ENCODE measurements around the gene SLC7A14. TPM values are rescaled to one million over a fixed set of nuclear protein-coding genes. Genes with fewer than 3 reads are reported as not detected.

The SLC7A14 gene
- total and polyA plus RNA-seq, 10 of the 15 experiments (the other 5 are each of a cell fraction or from before 2014, with no cell fraction given): not detected

DNA sequence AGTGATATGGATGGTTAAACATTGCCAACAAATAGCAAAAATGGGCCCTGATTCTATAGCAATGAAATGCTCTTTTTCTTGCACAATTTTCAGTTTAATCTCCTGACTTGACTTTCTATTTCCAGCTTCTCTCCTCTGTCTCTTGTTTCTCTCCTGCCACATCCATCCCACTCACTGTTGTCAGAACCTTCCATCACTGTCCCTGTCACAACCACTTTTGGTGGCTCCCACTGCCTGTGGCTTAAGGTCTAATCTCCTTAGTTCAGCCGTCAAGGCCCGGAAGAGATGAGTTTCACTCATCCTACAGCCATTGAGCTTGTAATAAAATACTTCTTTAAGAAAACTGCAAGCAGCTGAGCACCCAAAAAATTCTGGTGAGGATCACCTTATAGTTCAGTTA, 19.5 kb downstream of the SLC7A14 start (continued):
- TF ChIP-seq, protein P1, sequence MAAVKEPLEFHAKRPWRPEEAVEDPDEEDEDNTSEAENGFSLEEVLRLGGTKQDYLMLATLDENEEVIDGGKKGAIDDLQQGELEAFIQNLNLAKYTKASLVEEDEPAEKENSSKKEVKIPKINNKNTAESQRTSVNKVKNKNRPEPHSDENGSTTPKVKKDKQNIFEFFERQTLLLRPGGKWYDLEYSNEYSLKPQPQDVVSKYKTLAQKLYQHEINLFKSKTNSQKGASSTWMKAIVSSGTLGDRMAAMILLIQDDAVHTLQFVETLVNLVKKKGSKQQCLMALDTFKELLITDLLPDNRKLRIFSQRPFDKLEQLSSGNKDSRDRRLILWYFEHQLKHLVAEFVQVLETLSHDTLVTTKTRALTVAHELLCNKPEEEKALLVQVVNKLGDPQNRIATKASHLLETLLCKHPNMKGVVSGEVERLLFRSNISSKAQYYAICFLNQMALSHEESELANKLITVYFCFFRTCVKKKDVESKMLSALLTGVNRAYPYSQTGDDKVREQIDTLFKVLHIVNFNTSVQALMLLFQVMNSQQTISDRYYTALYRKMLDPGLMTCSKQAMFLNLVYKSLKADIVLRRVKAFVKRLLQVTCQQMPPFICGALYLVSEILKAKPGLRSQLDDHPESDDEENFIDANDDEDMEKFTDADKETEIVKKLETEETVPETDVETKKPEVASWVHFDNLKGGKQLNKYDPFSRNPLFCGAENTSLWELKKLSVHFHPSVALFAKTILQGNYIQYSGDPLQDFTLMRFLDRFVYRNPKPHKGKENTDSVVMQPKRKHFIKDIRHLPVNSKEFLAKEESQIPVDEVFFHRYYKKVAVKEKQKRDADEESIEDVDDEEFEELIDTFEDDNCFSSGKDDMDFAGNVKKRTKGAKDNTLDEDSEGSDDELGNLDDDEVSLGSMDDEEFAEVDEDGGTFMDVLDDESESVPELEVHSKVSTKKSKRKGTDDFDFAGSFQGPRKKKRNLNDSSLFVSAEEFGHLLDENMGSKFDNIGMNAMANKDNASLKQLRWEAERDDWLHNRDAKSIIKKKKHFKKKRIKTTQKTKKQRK (IDR thresholded peaks at IDR 0.05; ENCODE audit: low read depth, low read length): no peak
- TF ChIP-seq NFIC (IDR thresholded peaks at IDR 0.05; ENCODE audit: low read depth, low read length): no peak
- no peak for TF ChIP-seq SMAD5 (IDR thresholded peaks at IDR 0.05; ENCODE audit: low read depth)
- TF ChIP-seq KDM1A (IDR thresholded peaks at IDR 0.05; ENCODE audit: borderline replicate concordance): no peak
- TF ChIP-seq, protein P2, sequence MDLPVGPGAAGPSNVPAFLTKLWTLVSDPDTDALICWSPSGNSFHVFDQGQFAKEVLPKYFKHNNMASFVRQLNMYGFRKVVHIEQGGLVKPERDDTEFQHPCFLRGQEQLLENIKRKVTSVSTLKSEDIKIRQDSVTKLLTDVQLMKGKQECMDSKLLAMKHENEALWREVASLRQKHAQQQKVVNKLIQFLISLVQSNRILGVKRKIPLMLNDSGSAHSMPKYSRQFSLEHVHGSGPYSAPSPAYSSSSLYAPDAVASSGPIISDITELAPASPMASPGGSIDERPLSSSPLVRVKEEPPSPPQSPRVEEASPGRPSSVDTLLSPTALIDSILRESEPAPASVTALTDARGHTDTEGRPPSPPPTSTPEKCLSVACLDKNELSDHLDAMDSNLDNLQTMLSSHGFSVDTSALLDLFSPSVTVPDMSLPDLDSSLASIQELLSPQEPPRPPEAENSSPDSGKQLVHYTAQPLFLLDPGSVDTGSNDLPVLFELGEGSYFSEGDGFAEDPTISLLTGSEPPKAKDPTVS (IDR thresholded peaks at IDR 0.05; ENCODE audit: low read depth, low read length): no peak
- no peak for TF ChIP-seq EED (IDR thresholded peaks at IDR 0.05; ENCODE audit: low read depth)
- no peak for TF ChIP-seq NFXL1 (IDR thresholded peaks at IDR 0.05; ENCODE audit: borderline replicate concordance)
- TF ChIP-seq TAF1 (IDR thresholded peaks at IDR 0.05; ENCODE audit: borderline replicate concordance, low read depth, low read length): no peak

DNA sequence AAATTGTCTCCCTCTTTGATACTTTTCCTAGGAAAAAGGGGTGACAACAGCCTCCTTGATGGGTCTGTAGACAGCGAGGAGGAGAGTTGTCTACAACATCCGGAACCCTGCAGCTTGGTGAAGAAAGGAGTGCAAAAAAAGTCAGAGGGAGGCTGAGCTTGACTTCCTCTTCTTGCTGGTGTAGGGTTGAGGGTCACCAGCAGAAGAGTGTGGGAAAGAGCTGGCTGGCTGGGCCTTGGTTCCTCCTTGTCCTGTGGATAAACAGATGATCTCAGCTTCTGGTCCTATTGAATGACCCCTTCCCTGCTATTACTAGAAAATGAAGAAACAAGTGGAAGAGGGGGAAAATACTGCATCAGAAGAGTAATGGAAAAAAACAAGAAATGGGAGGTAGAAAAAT, 20.4 kb downstream of the SLC7A14 start:
- H4K20me1 ChIP-seq (ENCODE audit: control insufficient read depth, insufficient read depth): no peaks in the 10 kb centered on the region
- FAIRE-seq (no peak), DNase-seq (ENCODE audit: low read depth, low spot score) (no peak), ATAC-seq (no peak)
- no peak overlapping the region for H2AFZ ChIP-seq (ENCODE audit: control insufficient read depth, low read depth, low read length)
- H3K36me3 ChIP-seq (ENCODE audit: control insufficient read depth in 2 of 2, insufficient read depth in 2 of 2, low read length in 1 of 2): no peaks in the 10 kb centered on the region; a peak in 1 of 4 replicates
- H3K9ac ChIP-seq (ENCODE audit: control insufficient read depth, insufficient read depth, low read length): no peak overlapping the region
- H3K4me3 ChIP-seq: no peak overlapping the region
- CTCF ChIA-PET: no interaction called here
- POLR2A ChIA-PET: no interaction called here
- H3K79me2 ChIP-seq (ENCODE audit: control insufficient read depth, insufficient read depth, low read length): no peaks in the 10 kb centered on the region
- peaks cover 9% of the 10 kb centered on the region for H3K4me1 ChIP-seq (ENCODE audit: control insufficient read depth, insufficient read depth, low read length)
- intact Hi-C loops (cut with micrococcal nuclease; ENCODE audit: unreplicated experiment): no loop called here
- no peak overlapping the region for H3K4me2 ChIP-seq (ENCODE audit: control insufficient read depth, insufficient read depth)
- no peak overlapping the region for H3K27ac ChIP-seq (ENCODE audit: control insufficient read depth, insufficient read depth)
- in situ Hi-C loops (cut with MboI): no loop called here
- H3K9me3 ChIP-seq (replicated peaks; ENCODE audit: control insufficient read depth, insufficient read depth, low read length): no peaks in the 10 kb centered on the region; the same call in 2 of the 3 replicates
- SMC1A ChIA-PET (ENCODE audit: uncharacterized antibody, unreplicated experiment): no interaction called here
- WGBS (ENCODE audit: insufficient coverage, insufficient replicate concordance, low lambda C conversion rate, missing lambda C conversion rate): 78% methylated on average over 2 of the region's 2 CpGs
- BruUV-seq (replicated peaks): no TSS peak
- RAD21 ChIA-PET (ENCODE audit: unreplicated experiment): no interaction called here
- no peaks in the 10 kb centered on the region for H3K27me3 ChIP-seq (replicated peaks in 1 of 2; ENCODE audit: control insufficient read depth in 2 of 2, insufficient read depth in 2 of 2, low read length in 1 of 2)
- no peak for TF ChIP-seq RUNX3 (IDR thresholded peaks at IDR 0.05; ENCODE audit: low read length)
- TF ChIP-seq, protein P3, sequence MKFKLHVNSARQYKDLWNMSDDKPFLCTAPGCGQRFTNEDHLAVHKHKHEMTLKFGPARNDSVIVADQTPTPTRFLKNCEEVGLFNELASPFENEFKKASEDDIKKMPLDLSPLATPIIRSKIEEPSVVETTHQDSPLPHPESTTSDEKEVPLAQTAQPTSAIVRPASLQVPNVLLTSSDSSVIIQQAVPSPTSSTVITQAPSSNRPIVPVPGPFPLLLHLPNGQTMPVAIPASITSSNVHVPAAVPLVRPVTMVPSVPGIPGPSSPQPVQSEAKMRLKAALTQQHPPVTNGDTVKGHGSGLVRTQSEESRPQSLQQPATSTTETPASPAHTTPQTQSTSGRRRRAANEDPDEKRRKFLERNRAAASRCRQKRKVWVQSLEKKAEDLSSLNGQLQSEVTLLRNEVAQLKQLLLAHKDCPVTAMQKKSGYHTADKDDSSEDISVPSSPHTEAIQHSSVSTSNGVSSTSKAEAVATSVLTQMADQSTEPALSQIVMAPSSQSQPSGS (IDR thresholded peaks at IDR 0.05; ENCODE audit: low read length): no peak
- no peak for TF ChIP-seq CREM (IDR thresholded peaks at IDR 0.05; ENCODE audit: low read depth)
- no peak for TF ChIP-seq BRCA1 (IDR thresholded peaks at IDR 0.05; ENCODE audit: low read depth, low read length)
- no peak for TF ChIP-seq ZNF24 (IDR thresholded peaks at IDR 0.05)
- no peak for TF ChIP-seq SREBF2 (IDR thresholded peaks at IDR 0.05; ENCODE audit: low read length)
- no peak for TF ChIP-seq RBBP5 (conservative IDR thresholded peaks at IDR 0.05)
- TF ChIP-seq FOS (IDR thresholded peaks at IDR 0.05; ENCODE audit: borderline replicate concordance, extremely low read depth, insufficient read length): no peak
- TF ChIP-seq NR2C2 (IDR thresholded peaks at IDR 0.05; ENCODE audit: borderline replicate concordance, control insufficient read depth, insufficient read length, low read depth): no peak
- no peak for TF ChIP-seq JUNB (IDR thresholded peaks at IDR 0.05)
